ENCODE results near the gene PKN2.
"Not testable (repeated sequence)": the region's sequence is repeated elsewhere in the genome, so short reads cannot be mapped to it uniquely, and the experiment has no call there.

The PKN2 gene

GRCh38 chr1:88680911-88681622 lies 3.0 kb upstream of the PKN2 start:
- no peak for DNase-seq

GRCh38 chr1:88684482-88685258 lies 597 bp downstream of the PKN2 start:
- peak; percentile 61 for DNase-seq

GRCh38 chr1:88685259-88685620 lies 1.2 kb downstream of the PKN2 start:
- no peak for DNase-seq

GRCh38 chr1:88691540-88691939 lies 7.5 kb downstream of the PKN2 start:
- DNase-seq: no peak

GRCh38 chr1:88695781-88696180 lies 11.7 kb downstream of the PKN2 start:
- no peak for DNase-seq

- DNase-seq: no peak
These were observed 13.4 kb downstream of the PKN2 start for GRCh38 chr1:88697503-88697902.

GRCh38 chr1:88698140-88698539 lies 14.1 kb downstream of the PKN2 start:
- DNase-seq: no peak

GRCh38 chr1:88698764-88699163 lies 14.7 kb downstream of the PKN2 start:
- DNase-seq: no peak

GRCh38 chr1:88700425-88701013 lies 16.4 kb downstream of the PKN2 start:
- no peak for DNase-seq

GRCh38 chr1:88701275-88701674 lies 17.2 kb downstream of the PKN2 start:
- DNase-seq: no peak

- not testable (repeated sequence) for DNase-seq
These were observed 17.7 kb downstream of the PKN2 start for GRCh38 chr1:88701793-88702192.

GRCh38 chr1:88708011-88708410 lies 23.9 kb downstream of the PKN2 start:
- DNase-seq: no peak

GRCh38 chr1:88712907-88713306 lies 28.8 kb downstream of the PKN2 start:
- DNase-seq: not testable (repeated sequence)

GRCh38 chr1:88716571-88716970 lies 32.5 kb downstream of the PKN2 start:
- DNase-seq: not testable (repeated sequence)

- no peak for DNase-seq
These were observed 38.4 kb downstream of the PKN2 start for GRCh38 chr1:88722492-88722891.

- no peak for DNase-seq
These were observed 42.6 kb downstream of the PKN2 start for GRCh38 chr1:88726697-88727096.

GRCh38 chr1:88727205-88727604 lies 43.1 kb downstream of the PKN2 start:
- DNase-seq: no peak

GRCh38 chr1:88729297-88729696 lies 45.2 kb downstream of the PKN2 start:
- no peak for DNase-seq

- no peak for DNase-seq
These were observed 46.1 kb downstream of the PKN2 start for GRCh38 chr1:88730132-88730675.

GRCh38 chr1:88730995-88731394 lies 46.9 kb downstream of the PKN2 start:
- no peak for DNase-seq

GRCh38 chr1:88731475-88732269 lies 47.6 kb downstream of the PKN2 start:
- DNase-seq: no peak

GRCh38 chr1:88735382-88735781 lies 51.3 kb downstream of the PKN2 start:
- no peak for DNase-seq

GRCh38 chr1:88735909-88736308 lies 51.8 kb downstream of the PKN2 start:
- DNase-seq: no peak
